Measurements from ENCODE around the gene PRKCE.

Gene PRKCE

DNA sequence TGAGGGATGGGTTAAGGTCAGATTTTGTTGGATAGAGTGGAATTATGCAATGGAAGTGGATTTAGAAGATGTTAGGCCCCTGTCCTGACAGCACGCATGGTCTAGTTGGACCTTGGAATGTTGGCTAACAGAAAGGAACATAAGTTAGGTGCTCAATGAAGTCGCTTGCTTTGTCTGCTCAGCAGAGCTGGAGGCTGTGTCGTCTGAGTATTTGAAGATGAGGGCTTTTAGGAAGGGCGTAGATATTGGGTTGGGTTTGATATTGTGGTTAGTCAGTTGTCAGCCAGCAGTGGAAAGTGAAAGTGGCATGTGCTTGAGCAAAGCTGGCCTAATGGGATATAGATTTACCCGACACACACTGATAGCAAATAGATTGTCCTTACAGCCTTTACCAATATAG, 239.3 kb downstream of the PRKCE start:
- no peak for DNase-seq (ENCODE audit: low spot score)
- TF ChIP-seq, protein P1, sequence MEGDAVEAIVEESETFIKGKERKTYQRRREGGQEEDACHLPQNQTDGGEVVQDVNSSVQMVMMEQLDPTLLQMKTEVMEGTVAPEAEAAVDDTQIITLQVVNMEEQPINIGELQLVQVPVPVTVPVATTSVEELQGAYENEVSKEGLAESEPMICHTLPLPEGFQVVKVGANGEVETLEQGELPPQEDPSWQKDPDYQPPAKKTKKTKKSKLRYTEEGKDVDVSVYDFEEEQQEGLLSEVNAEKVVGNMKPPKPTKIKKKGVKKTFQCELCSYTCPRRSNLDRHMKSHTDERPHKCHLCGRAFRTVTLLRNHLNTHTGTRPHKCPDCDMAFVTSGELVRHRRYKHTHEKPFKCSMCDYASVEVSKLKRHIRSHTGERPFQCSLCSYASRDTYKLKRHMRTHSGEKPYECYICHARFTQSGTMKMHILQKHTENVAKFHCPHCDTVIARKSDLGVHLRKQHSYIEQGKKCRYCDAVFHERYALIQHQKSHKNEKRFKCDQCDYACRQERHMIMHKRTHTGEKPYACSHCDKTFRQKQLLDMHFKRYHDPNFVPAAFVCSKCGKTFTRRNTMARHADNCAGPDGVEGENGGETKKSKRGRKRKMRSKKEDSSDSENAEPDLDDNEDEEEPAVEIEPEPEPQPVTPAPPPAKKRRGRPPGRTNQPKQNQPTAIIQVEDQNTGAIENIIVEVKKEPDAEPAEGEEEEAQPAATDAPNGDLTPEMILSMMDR (IDR thresholded peaks at IDR 0.05; ENCODE audit: extremely low read depth, missing control alignments) = no peak

DNA sequence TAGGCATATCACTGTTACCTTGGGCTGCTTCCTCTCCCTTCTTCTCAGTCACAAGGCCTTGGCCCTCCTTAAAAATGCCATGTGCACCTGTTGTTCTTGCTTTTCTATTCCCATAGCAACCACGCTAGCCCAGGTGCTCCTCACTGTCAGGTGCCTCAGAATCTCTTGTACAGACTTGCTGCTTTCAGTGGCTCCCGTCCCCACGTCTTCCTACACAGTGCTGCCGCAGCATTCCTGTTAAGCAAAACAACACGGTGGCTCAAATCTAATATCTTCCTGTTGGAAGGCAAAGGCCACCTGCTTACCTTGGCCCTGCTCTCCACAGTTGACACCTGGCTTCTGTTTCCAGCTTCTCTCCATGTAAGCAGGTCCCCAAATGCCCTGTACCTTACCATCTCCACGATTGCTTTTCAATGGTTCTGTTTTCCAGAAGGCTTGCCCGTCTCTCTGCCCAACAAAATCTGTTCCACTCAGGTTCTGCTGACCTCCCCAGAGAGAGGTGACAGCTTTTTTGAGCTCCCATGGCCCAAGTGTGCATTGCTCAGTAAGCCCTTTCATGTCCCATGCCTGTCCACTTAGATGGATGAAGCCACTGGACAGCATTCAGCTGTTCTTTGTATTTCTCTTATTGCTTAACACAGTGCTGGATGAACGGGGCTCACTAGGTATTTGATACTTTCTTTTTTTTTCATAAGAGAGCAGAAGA, 240.4 kb downstream of the PRKCE start:
- TF ChIP-seq, protein P1 (IDR thresholded peaks at IDR 0.05; ENCODE audit: extremely low read depth, missing control alignments) = no peak
- DNase-seq (ENCODE audit: low spot score) = no peak

DNA sequence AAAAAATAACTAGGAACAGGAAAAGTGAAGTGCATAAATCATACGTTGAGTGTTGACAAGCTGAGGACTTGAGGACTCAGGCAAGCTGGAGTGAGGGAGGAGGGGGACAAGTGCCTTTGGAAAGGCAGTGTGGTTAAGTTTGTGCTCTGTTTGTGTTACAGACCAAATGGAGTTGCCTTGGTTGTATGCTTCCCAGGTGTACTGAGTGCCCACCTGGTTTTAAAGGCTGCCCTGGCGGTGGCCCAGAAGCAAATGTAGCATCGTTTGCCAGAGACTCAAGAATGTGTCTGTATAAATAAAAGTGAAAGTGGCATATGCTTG, 240.9 kb downstream of the PRKCE start:
- TF ChIP-seq, protein P1 (IDR thresholded peaks at IDR 0.05; ENCODE audit: extremely low read depth, missing control alignments) = no peak
- no peak for DNase-seq (ENCODE audit: low spot score)

DNA sequence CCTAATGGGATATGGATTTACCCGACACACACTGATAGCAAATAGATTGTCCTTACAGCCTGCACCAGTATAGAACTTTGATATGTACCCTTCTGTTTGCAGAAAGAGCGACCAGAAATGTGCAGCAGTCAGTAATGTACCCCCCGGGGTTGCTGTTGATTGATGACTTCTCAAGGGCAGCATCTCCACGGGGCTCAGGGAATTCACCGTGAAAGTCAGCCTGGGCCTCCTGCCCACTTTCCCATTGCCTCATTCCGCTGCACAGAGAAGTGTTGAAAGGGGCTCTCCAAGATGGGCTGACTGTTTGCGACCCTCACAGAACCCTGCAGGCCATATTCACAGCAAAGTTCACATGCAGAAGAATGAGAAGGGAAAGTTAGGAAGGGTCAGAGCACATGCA, 241.3 kb downstream of the PRKCE start:
- no peak for DNase-seq (ENCODE audit: low spot score)

DNA sequence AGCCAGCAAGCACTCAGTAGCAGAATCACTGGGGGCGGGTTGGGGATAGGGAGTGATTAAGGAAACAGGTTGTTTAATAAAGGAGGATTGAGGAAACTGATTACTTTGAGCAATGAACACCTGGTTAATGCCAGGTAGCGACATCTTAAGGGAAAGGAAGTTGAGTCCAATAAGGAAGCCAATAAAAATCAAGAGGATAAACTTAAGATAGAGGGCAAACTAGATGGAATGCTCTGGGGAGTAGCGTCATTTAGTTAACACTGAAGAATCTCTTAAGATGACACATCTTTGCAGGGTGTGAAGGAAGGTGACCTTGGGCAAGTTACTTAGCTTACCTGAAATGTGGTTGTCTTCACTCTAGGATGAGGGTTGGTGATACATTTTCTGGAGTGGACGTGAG, 242.7 kb downstream of the PRKCE start:
- TF ChIP-seq, protein P1 (IDR thresholded peaks at IDR 0.05; ENCODE audit: extremely low read depth, missing control alignments) = no peak
- no peak for DNase-seq (ENCODE audit: low spot score)

More for the DNA sequence above, 241.3 kb downstream of the PRKCE start:
- TF ChIP-seq, protein P1 (IDR thresholded peaks at IDR 0.05; ENCODE audit: extremely low read depth, missing control alignments) = no peak

DNA sequence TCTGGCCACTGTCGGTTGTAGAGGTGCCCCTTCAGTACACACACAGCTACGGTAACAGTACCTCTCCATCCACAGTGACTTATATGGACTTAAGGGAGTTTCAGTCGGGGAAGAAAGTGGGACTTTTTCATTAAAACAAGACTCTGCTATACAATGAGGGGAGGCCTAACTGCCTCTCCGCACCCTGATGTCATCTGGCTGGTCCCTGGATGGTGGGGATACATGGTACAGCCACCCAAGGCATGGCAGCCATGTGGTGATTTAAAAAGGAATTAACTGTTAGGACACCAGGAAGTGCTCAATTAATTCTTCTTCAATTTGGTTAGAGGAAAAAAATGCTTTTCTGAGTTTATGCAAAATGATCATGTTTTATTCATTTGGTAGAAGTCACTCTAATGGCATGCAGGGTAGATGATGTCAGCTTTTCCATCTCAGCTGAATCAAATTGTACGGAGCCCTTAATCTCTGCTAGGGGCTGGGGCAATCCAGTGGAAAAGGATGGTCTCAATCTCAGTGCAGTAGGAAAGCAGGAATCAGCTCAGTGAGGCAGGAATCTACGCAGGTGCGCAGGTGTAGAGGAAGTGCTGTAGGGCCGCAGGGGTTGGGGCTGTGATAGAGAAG, 243.9 kb downstream of the PRKCE start:
- TF ChIP-seq, protein P1 (IDR thresholded peaks at IDR 0.05; ENCODE audit: extremely low read depth, missing control alignments) = no peak
- no peak for DNase-seq (ENCODE audit: low spot score)

DNA sequence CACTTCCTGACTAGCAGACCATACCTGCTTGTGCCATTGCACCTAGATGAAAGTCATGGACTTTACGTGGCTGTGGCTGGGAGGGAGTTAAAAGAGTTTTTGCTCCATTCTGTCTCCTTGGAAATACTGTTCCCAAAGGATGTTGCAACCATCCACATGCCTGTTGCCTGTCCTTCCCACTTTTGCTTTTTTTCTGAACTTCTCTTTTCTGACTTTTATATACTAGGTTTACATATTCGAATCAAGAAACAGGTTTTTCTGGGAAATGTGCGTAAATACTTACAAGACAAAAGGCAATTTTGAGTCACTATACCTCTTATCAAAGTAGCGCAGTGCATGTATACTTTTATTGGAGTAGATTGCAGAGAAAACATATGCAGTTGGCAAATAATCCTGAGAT, 244.8 kb downstream of the PRKCE start:
- TF ChIP-seq, protein P1 (IDR thresholded peaks at IDR 0.05; ENCODE audit: extremely low read depth, missing control alignments) = no peak
- no peak for DNase-seq (ENCODE audit: low spot score)

All from GM20000 (cell line).